Lung microvascular endothelial cell (primary cell): ENCODE data around the gene DACH1. TPM values are rescaled to one million over a fixed set of nuclear protein-coding genes. Genes with fewer than 3 reads are reported as not detected.

Experiments
- DNase-seq, 2 donors: peaks; one replicate each; pipeline versions ENCODE4 v3.0.0 to v3.0.0-alpha.2; 2010; ENCODE audit warnings: low read depth in 2 of 2
- total RNA-seq: library from RNA; depleted of rRNA; stranded (reverse); fragments of >200 nt; gene quantifications from 2 replicates; pipeline ENCODE4 v1.2.1, GENCODE V29; 2014

DACH1 gene
- total RNA-seq, 1 donor from 2014 or later = 0.20 TPM

GRCh38 chr13:71626421-71627117 lies 240.4 kb downstream of the DACH1 start:
- DNase-seq = peak in 1 of 2 donors; percentile 1

GRCh38 chr13:71625694-71626093 lies 241.3 kb downstream of the DACH1 start:
- DNase-seq = peak in 1 of 2 donors; percentile 92

- peak in 1 of 2 donors; percentile 79 for DNase-seq
These were observed 242.1 kb downstream of the DACH1 start for GRCh38 chr13:71624653-71625600.

GRCh38 chr13:71621174-71622124 lies 245.6 kb downstream of the DACH1 start:
- DNase-seq = peak in 1 of 2 donors; percentile 40

- peak in 1 of 2 donors; percentile 1 for DNase-seq
These were observed 247.9 kb downstream of the DACH1 start for GRCh38 chr13:71619096-71619495.

GRCh38 chr13:71618159-71618558 lies 248.8 kb downstream of the DACH1 start:
- peak in 1 of 2 donors; percentile 49 for DNase-seq

- DNase-seq = no peak
These were observed 249.7 kb downstream of the DACH1 start for GRCh38 chr13:71617265-71617664.

GRCh38 chr13:71613066-71613745 lies 253.8 kb downstream of the DACH1 start:
- DNase-seq = no peak

- no peak for DNase-seq
These were observed 255.7 kb downstream of the DACH1 start for GRCh38 chr13:71611292-71611691.

- no peak for DNase-seq
These were observed 256.1 kb downstream of the DACH1 start for GRCh38 chr13:71610876-71611275.

- DNase-seq = no peak
These were observed 257.7 kb downstream of the DACH1 start for GRCh38 chr13:71609271-71609670.

GRCh38 chr13:71607575-71607974 lies 259.4 kb downstream of the DACH1 start:
- no peak for DNase-seq

- DNase-seq = no peak
These were observed 260.2 kb downstream of the DACH1 start for GRCh38 chr13:71606818-71607217.

GRCh38 chr13:71605744-71606143 lies 261.3 kb downstream of the DACH1 start:
- DNase-seq = no peak

- no peak for DNase-seq
These were observed 263.7 kb downstream of the DACH1 start for GRCh38 chr13:71603255-71603654.

- no peak for DNase-seq
These were observed 264.7 kb downstream of the DACH1 start for GRCh38 chr13:71602344-71602743.

- no peak for DNase-seq
These were observed 269.9 kb downstream of the DACH1 start for GRCh38 chr13:71597150-71597549.

- no peak for DNase-seq
These were observed 270.9 kb downstream of the DACH1 start for GRCh38 chr13:71596116-71596515.

- no peak for DNase-seq
These were observed 273.4 kb downstream of the DACH1 start for GRCh38 chr13:71593566-71593965.

GRCh38 chr13:71591374-71591773 lies 275.6 kb downstream of the DACH1 start:
- DNase-seq = no peak

- DNase-seq = no peak
These were observed 276.3 kb downstream of the DACH1 start for GRCh38 chr13:71590654-71591148.
